K562 (cell line): ENCODE results near the gene ATXN1. TPM values are rescaled to one million over a fixed set of nuclear protein-coding genes. Genes with fewer than 3 reads are reported as not detected.
A peak's percentile ranks its signal among the peaks of the same experiment; 100 is the strongest.

Source experiments
- CHD1 ChIP-seq: fragments of 200-600 bp; sonication (generic); IDR thresholded peaks from one replicate; pipeline ENCODE4 v1.6.1; 2012; ENCODE audit warnings: mild to moderate bottlenecking, moderate library complexity, low read length, inconsistent platforms
- CHD7 ChIP-seq: fragments of 200-600 bp; sonication (generic); IDR thresholded peaks from one replicate; pipeline ENCODE4 v1.6.1; 2012; ENCODE audit warnings: mild to moderate bottlenecking, low read depth, low read length, inconsistent platforms
- CTCF ChIP-seq, 3 experiments: IDR thresholded peaks in 2 of 3; conservative IDR thresholded peaks in 1 of 3; 2 replicates each; pipeline ENCODE4 v1.5.1; 2011 to 2012; ENCODE audit warnings: low read length in 3 of 3, mild to moderate bottlenecking in 3 of 3, control low read depth in 2 of 3, improper control_type of control experiment in 1 of 3, inconsistent platforms in 1 of 3, low read depth in 1 of 3, mixed read lengths in 1 of 3, moderate library complexity in 1 of 3; ENCODE audit not compliant: insufficient read depth in 2 of 3
- ETS2 ChIP-seq: IDR thresholded peaks from 2 replicates; pipeline ENCODE4 v1.6.1; 2016; ENCODE audit warnings: borderline replicate concordance, missing genetic modification characterization, mild to moderate bottlenecking, moderate library complexity, missing compliant biosample characterization; ENCODE audit not compliant: poor library complexity, severe bottlenecking
- EZH2 ChIP-seq: IDR thresholded peaks from 2 replicates; pipeline ENCODE4 v1.6.1; 2012; ENCODE audit warnings: low read depth, mild to moderate bottlenecking, inconsistent platforms, low read length, borderline replicate concordance
- NBN ChIP-seq: fragments of 450-650 bp; IDR thresholded peaks from 2 replicates; pipeline ENCODE4 v1.6.1; 2016; ENCODE audit warnings: low read depth, mild to moderate bottlenecking
- NONO ChIP-seq, 2 experiments: fragments of 200-400 bp in 1 of 2; fragments of 450-650 bp in 1 of 2; formaldehyde crosslinking in 1 of 2; IDR thresholded peaks; 2 replicates each; pipeline ENCODE4 v1.6.1; 2017; ENCODE audit warnings: low read depth in 2 of 2, mild to moderate bottlenecking in 2 of 2, moderate library complexity in 2 of 2, low read length in 1 of 2
- RBBP5 ChIP-seq: fragments of 200-600 bp; sonication (generic); IDR thresholded peaks from 2 replicates; pipeline ENCODE4 v1.6.1; 2012; ENCODE audit warnings: borderline replicate concordance, mild to moderate bottlenecking, low read length, control low read depth, inconsistent platforms; ENCODE audit not compliant: insufficient read depth, poor library complexity, severe bottlenecking
- RBM22 ChIP-seq: fragments of 200-400 bp; formaldehyde crosslinking; IDR thresholded peaks from 2 replicates; pipeline ENCODE4 v1.6.1; 2018; ENCODE audit warnings: low read length, low read depth; ENCODE audit not compliant: poor library complexity, severe bottlenecking
- SUPT5H ChIP-seq: fragments of 450-650 bp; IDR thresholded peaks from 2 replicates; pipeline ENCODE4 v1.6.1; 2016
- ZC3H11A ChIP-seq: IDR thresholded peaks from 2 replicates; pipeline ENCODE4 v1.6.1; 2012; ENCODE audit warnings: low read depth, low read length, improper control_type of control experiment
- ZNF384 ChIP-seq: IDR thresholded peaks from 2 replicates; pipeline ENCODE4 v1.6.1; 2012; ENCODE audit warnings: low read depth, low read length, improper control_type of control experiment
- polyA plus RNA-seq, 8 experiments: library from polyadenylated mRNA; depleted of rRNA in 4 of 8; stranded (reverse) in 5 of 8; unstranded in 3 of 8; fragments of >200 nt; fragmentation: Nextera tagmentation in 2 of 8; fragmentation: Illumina TruSeq in 1 of 8; extraction: Ambion mirVana in 2 of 8; extraction: Trizol in 1 of 8; gene quantifications; 2 replicates each; pipeline versions ENCODE4 v1.2.1 to v1.2.3, GENCODE V29; 2011 to 2014; ENCODE audit warnings: inconsistent platforms in 1 of 8, missing spikeins in 1 of 8
- total RNA-seq, 7 experiments: library from RNA; depleted of rRNA in 6 of 7; stranded (reverse); fragments of >200 nt in 6 of 7; fragmentation: Illumina TruSeq in 2 of 7; extraction: Trizol in 2 of 7; gene quantifications; 2 replicates each; pipeline versions ENCODE4 v1.2.1 to v1.2.3, GENCODE V29; 2011 to 2021; ENCODE audit warnings: low replicate concordance in 1 of 7

The ATXN1 gene
- total and polyA plus RNA-seq, 9 of the 15 experiments (the other 6 are each of a cell fraction or from before 2014, with no cell fraction given) = under 0.01 to 1.2 (median 0.58) TPM

- TF ChIP-seq CHD7 (no peak), ZNF384 (no peak), NONO (IDR thresholded peaks at IDR 0.05; ENCODE audit: low read depth in 2 of 2, low read length in 1 of 2) (peak in 1 of 2 experiments; percentile 72; a peak in 1 of 4 replicates), ZC3H11A (no peak), RBBP5 (peak; percentile 74), CHD1 (peak; percentile 71), CTCF (IDR thresholded peaks at IDR 0.05 in 2 of 3, conservative IDR thresholded peaks at IDR 0.05 in 1 of 3; ENCODE audit: insufficient read depth in 2 of 3, low read depth in 1 of 3, low read length in 3 of 3) (peak in 1 of 3 experiments; percentile 15; a peak in 1 of 6 replicates), SUPT5H (peak; percentile 60), NBN (no peak), ETS2 (tag) (no peak), RBM22 (peak; percentile 39), EZH2 (no peak)
These were observed 1.4 kb downstream of the ATXN1 start (continued) for GRCh38 chr6:16759646-16760515.
